DOHH2 (cell line): ENCODE data around the gene CDH2.

Experiments used
- CTCF ChIP-seq: fragments of 200-600 bp; sonication (generic); IDR thresholded peaks from one replicate; pipeline ENCODE4 v1.5.1; 2014; ENCODE audit warnings: antibody characterized with exemption, mild to moderate bottlenecking, low read depth, low read length; ENCODE audit not compliant: poor library complexity, severe bottlenecking
- EZH2phosphoT487 ChIP-seq: fragments of 200-600 bp; sonication (generic); IDR thresholded peaks from 2 replicates; pipeline ENCODE4 v1.6.1; 2017; ENCODE audit warnings: borderline replicate concordance, mild to moderate bottlenecking, antibody characterized with exemption, low read length, moderate library complexity, mixed read lengths

DNA sequence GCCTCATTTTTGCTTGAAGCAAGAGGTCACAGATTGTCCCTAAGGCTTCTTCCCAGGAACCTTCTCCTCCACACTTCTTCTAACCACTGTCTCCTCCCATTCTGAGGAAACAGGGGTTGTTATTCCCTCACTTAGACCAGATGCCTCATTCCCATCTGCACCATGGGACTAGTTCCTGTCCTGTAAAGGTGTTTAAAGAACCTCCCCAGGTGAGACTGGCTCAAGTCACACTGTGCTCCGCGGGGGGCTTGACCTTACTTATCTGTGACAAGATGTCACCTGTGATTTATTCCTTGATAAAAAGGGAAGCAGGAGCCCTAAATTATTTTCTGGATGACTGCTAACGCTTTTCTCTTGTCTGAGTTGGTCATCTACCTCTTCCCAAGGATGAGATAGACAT, 8.2 kb upstream of the CDH2 start:
- TF ChIP-seq CTCF (no peak), EZH2phosphoT487 (no peak)
